Glutamatergic neuron (in vitro differentiated cells): ENCODE measurements around the gene TTYH2. TPM values are rescaled to one million over a fixed set of nuclear protein-coding genes. Genes with fewer than 3 reads are reported as not detected.

Experiments used
- DNase-seq: peaks from one replicate; pipeline ENCODE4 v3.0.0; 2022
- H3K27ac Mint-ChIP-seq: one replicate; pipeline ENCODE4 v1.8.0; 2020; ENCODE audit warnings: mild to moderate bottlenecking, mixed read lengths, inconsistent platforms; ENCODE audit not compliant: unreplicated experiment
- H3K27me3 Mint-ChIP-seq: one replicate; pipeline ENCODE4 v1.8.0; 2020; ENCODE audit warnings: mild to moderate bottlenecking, moderate library complexity, mixed read lengths, inconsistent platforms; ENCODE audit not compliant: unreplicated experiment
- H3K36me3 Mint-ChIP-seq: one replicate; pipeline ENCODE4 v1.8.0; 2020; ENCODE audit warnings: mild to moderate bottlenecking, mixed read lengths, inconsistent platforms; ENCODE audit not compliant: unreplicated experiment
- H3K4me1 Mint-ChIP-seq: one replicate; pipeline ENCODE4 v1.8.0; 2020; ENCODE audit warnings: mild to moderate bottlenecking, low read depth, mixed read lengths, inconsistent platforms; ENCODE audit not compliant: unreplicated experiment
- H3K4me3 Mint-ChIP-seq: one replicate; pipeline ENCODE4 v1.8.0; 2020; ENCODE audit warnings: mild to moderate bottlenecking, mixed read lengths, inconsistent platforms; ENCODE audit not compliant: unreplicated experiment
- H3K9me3 Mint-ChIP-seq: one replicate; pipeline ENCODE4 v1.8.0; 2020; ENCODE audit warnings: mild to moderate bottlenecking, moderate library complexity, mixed read lengths, inconsistent platforms; ENCODE audit not compliant: unreplicated experiment
- CTCF ChIP-seq: fragments of 200-600 bp; sonication (generic); IDR thresholded peaks from one replicate; pipeline ENCODE4 v1.5.0; 2021; ENCODE audit not compliant: partially characterized antibody, unreplicated experiment
- total RNA-seq: library from RNA; stranded (reverse); fragmentation: NEBNext Ultra II Directional; extraction: Animal tissue kit (Norgen Biotek cat#: 25700); gene quantifications from one replicate; pipeline ENCODE4 v1.2.1, GENCODE V29; 2021; ENCODE audit not compliant: unreplicated experiment

Gene TTYH2
- total RNA-seq, 1 donor from 2014 or later: 121 TPM

DNA sequence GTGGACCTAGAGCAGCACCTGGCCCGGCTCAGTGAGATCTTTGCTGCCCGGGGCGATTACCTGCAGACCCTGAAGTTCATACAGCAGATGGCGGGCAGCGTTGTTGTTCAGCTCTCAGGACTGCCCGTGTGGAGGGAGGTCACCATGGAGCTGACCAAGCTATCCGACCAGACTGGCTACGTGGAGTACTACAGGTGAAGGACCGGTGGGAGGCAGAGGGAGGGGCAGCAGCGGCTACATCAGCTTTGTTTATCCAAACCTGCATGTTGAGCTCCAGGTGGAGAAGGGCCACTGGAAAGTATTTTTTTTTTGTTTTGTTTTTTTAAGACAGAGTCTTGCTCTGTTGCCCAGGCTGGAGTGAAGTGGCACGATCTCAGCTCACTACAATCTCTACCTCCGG is 23.9 kb downstream of the TTYH2 start:
- no peak for TF ChIP-seq CTCF
- peaks cover 10% of the 10 kb centered on the region for H3K4me1 Mint-ChIP-seq
- no peaks in the 10 kb centered on the region for H3K9me3 Mint-ChIP-seq
- H3K36me3 Mint-ChIP-seq: no peaks in the 10 kb centered on the region
- no peak overlapping the region for H3K4me3 Mint-ChIP-seq
- no peak overlapping the region for H3K27ac Mint-ChIP-seq
- H3K27me3 Mint-ChIP-seq: peaks cover 4% of the 10 kb centered on the region
- DNase-seq: no peak

GRCh38 chr17:74239172-74239571 is 25.8 kb downstream of the TTYH2 start:
- no peaks in the 10 kb centered on the region for H3K36me3 Mint-ChIP-seq
- H3K4me1 Mint-ChIP-seq: peaks cover 11% of the 10 kb centered on the region
- no peak overlapping the region for H3K4me3 Mint-ChIP-seq
- TF ChIP-seq CTCF: no peak
- peak overlapping the region; percentile 48 for H3K27ac Mint-ChIP-seq
- no peak for DNase-seq
- no peaks in the 10 kb centered on the region for H3K27me3 Mint-ChIP-seq
- H3K9me3 Mint-ChIP-seq: no peaks in the 10 kb centered on the region

GRCh38 chr17:74240618-74241205 is 27.3 kb downstream of the TTYH2 start:
- Mint-ChIP-seq H3K36me3 (peaks cover 5% of the 10 kb centered on the region), H3K4me3 (no peak overlapping the region), H3K9me3 (no peaks in the 10 kb centered on the region), H3K27ac (no peak overlapping the region), H3K27me3 (peaks cover 3% of the 10 kb centered on the region), H3K4me1 (peaks cover 12% of the 10 kb centered on the region)
- TF ChIP-seq CTCF: no peak
- no peak for DNase-seq

GRCh38 chr17:74241431-74241830 is 28.1 kb downstream of the TTYH2 start:
- Mint-ChIP-seq H3K27ac (no peak overlapping the region), H3K4me1 (peaks cover 10% of the 10 kb centered on the region), H3K4me3 (no peak overlapping the region), H3K36me3 (peaks cover 5% of the 10 kb centered on the region), H3K27me3 (peaks cover 3% of the 10 kb centered on the region), H3K9me3 (no peaks in the 10 kb centered on the region)
- TF ChIP-seq CTCF: no peak
- no peak for DNase-seq

DNA sequence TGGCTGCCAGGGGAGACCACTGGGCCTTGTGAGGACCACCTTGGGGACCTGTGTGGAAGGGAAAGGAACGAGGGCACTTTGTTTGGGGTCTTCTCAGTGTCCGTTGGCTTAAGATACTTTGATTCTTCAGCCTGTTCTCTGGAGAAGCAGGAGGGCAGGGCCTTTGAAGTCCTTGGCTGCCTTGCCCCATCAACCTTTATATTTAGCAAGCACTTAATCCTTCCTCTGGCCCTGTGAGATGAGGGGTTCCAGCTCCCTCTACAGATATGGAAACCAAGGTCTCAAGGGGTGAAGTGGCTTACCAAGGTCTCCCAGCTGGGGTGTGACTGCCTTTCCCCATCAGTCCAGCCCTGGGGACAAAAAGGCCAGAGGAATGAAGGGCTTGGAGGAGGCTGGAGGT is 28.5 kb downstream of the TTYH2 start:
- Mint-ChIP-seq H3K9me3 (peaks cover 4% of the 10 kb centered on the region), H3K36me3 (peaks cover 9% of the 10 kb centered on the region), H3K4me3 (no peak overlapping the region), H3K4me1 (peaks cover 10% of the 10 kb centered on the region), H3K27me3 (peaks cover 5% of the 10 kb centered on the region), H3K27ac (no peak overlapping the region)
- no peak for TF ChIP-seq CTCF
- DNase-seq: no peak
